HG03108 (cell line): ENCODE data around the gene SHBG.
"Not testable (repeated sequence)": the region's sequence is repeated elsewhere in the genome, so short reads cannot be mapped to it uniquely, and the experiment has no call there.

ENCODE experiments used
- ATAC-seq: cut with Tn5 transposase; IDR thresholded peaks from one replicate; pipeline ENCODE4 v1.9.1; 2021; ENCODE audit warnings: moderate library complexity; ENCODE audit not compliant: unreplicated experiment

Gene SHBG

GRCh38 chr17:7629939-7630571 is at the start of gene SHBG:
Gene SHBG, plus strand, starts transcription at chr17:7630135. Its CDS starts 38 bp downstream, at chr17:7630173.
- ATAC-seq = no peak

GRCh38 chr17:7580604-7581575 is 49.0 kb upstream of the SHBG start:
- ATAC-seq = no peak

GRCh38 chr17:7582396-7583252 is 47.3 kb upstream of the SHBG start:
- no peak for ATAC-seq

- peak; percentile 46 for ATAC-seq
Observed at GRCh38 chr17:7583253-7584109, 46.5 kb upstream of the SHBG start, which contains the start of gene MPDU1. Gene MPDU1, plus strand, starts transcription at chr17:7583852. Its CDS starts 11 bp downstream, at chr17:7583863.

GRCh38 chr17:7586673-7587419 is 43.1 kb upstream of the SHBG start:
- no peak for ATAC-seq

GRCh38 chr17:7587420-7588151 is 42.3 kb upstream of the SHBG start:
- no peak for ATAC-seq

GRCh38 chr17:7588553-7589203 is 41.3 kb upstream of the SHBG start:
- no peak for ATAC-seq

- no peak for ATAC-seq
Observed at GRCh38 chr17:7589204-7589868, 40.6 kb upstream of the SHBG start.

- no peak for ATAC-seq
Observed at GRCh38 chr17:7589891-7590691, 39.8 kb upstream of the SHBG start, which contains the start of gene SOX15. Gene SOX15, minus strand, starts transcription at chr17:7590094. Its CDS starts 418 bp downstream, at chr17:7589676.

GRCh38 chr17:7590743-7591142 is 39.2 kb upstream of the SHBG start:
- ATAC-seq = no peak

GRCh38 chr17:7591596-7591995 is 38.3 kb upstream of the SHBG start:
- no peak for ATAC-seq

DNA sequence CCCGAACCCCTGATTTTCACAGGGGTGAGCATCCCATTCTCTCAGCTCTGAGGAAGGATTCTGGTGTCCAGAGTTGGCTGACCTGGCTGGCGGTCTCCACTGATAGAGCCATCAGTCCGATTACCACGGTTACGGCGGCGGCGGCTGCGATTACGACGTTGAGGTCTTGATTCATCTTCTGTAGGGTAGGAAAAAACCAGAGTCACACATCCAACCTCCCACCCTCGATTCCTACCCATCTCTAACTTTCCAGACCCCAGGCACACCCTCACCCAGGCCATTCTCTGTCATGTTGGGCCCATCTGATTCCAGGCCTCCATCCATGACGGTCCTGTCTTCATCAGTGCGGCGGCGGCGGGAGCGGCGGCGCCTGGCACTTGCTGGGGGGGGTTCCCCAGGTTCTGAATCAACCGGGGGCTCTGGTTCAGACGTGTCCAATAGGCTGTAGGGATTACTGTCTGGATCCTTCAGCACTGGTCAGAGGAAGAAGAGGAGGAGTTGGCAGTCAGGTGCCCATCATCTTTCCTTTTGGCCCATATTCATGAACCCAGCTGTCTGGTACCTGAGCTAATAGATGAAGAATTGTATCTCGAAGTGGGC is 37.4 kb upstream of the SHBG start:
- no peak for ATAC-seq

DNA sequence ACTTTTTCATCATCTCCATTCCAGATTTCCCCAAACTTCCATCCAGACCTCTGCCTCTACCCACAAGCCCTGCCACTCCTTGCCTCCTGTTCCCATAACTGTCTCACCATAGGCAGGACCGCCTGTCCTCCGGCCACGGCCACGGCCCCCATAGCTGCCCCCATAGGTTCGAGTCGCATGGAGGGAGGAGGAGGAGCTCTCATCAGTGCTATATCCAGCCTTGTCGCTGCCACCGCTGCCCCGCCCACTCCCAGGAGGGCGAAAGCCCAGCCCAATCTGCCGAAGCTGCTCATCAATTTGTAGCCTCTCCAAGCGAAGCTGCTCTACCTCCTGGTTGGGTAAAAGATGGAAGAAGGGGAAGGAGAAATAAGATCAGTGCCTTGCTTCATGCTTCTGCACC is 36.6 kb upstream of the SHBG start:
- no peak for ATAC-seq

GRCh38 chr17:7597561-7597960 is 32.4 kb upstream of the SHBG start:
- ATAC-seq = not testable (repeated sequence)

DNA sequence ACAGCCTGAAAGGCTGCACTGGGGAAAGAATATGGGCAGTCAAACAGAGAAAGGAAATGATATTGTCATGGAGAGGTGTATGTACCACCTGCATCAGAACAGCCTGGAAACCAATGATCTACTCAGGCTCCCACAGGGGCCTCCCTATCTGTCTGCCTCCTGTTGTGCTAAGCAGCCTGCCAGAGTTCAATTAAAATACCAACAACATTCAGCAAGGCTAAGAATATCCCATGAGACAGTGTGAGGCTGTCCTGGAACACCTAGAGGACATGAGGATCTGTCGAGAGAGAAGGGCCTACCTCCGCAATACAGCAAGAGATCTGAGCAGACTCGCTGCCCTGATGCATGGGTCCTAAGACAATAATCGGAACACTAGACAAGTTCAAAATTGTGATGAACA is 23.7 kb upstream of the SHBG start:
- ATAC-seq = no peak

DNA sequence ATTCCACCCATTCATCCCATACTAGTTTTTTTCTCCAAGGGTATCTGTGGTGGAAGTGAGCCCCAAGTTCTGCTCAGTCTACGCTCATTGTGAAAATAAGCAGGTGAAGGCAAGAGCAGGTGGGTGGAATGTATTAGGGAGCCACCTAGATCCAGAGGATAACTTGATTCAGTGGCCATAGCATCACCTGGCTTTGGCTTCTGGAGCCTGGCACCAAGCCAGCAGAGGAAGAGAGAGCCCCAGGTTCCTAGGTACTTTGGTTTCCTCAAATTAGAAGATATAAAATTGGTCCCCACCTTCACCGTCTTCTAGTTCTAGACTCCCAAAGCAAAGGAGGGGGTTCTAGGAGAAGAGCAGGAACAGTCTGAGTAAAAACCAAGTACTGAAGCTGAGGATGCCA is 19.3 kb upstream of the SHBG start:
- ATAC-seq = no peak
